H9 (cell line): ENCODE results near the gene LCMT1. TPM values are rescaled to one million over a fixed set of nuclear protein-coding genes. Genes with fewer than 3 reads are reported as not detected.

ENCODE experiments used
- DNase-seq: peaks from one replicate; pipeline ENCODE4 v3.0.0-alpha.2; 2017
- H2AFZ ChIP-seq: one replicate; pipeline ENCODE4 v1.6.1; 2013; ENCODE audit warnings: mild to moderate bottlenecking, low read length, control low read depth, moderate library complexity
- H2AK5ac ChIP-seq: 2 replicates; pipeline ENCODE4 v1.6.1; 2013; ENCODE audit warnings: low read length, control low read depth, mixed read lengths; ENCODE audit not compliant: insufficient read length
- H2BK120ac ChIP-seq: one replicate; pipeline ENCODE4 v1.6.1; 2013; ENCODE audit warnings: low read depth, mild to moderate bottlenecking, low read length, control low read depth, inconsistent platforms; ENCODE audit not compliant: poor library complexity, severe bottlenecking
- H2BK12ac ChIP-seq: 2 replicates; pipeline ENCODE4 v1.6.1; 2013; ENCODE audit warnings: low read length, control low read depth, mixed read lengths, low read depth; ENCODE audit not compliant: insufficient read length
- H2BK15ac ChIP-seq: 2 replicates; pipeline ENCODE4 v1.6.1; 2013; ENCODE audit warnings: low read depth, low read length, control low read depth
- H2BK20ac ChIP-seq: one replicate; pipeline ENCODE4 v1.6.1; 2013; ENCODE audit warnings: low read depth, mild to moderate bottlenecking, low read length, control low read depth, inconsistent platforms; ENCODE audit not compliant: poor library complexity, severe bottlenecking
- H2BK5ac ChIP-seq: 2 replicates; pipeline ENCODE4 v1.6.1; 2013; ENCODE audit warnings: low read length, control low read depth, mixed read lengths; ENCODE audit not compliant: insufficient read length
- H3K14ac ChIP-seq: 2 replicates; pipeline ENCODE4 v1.6.1; 2013; ENCODE audit warnings: low read length, control low read depth; ENCODE audit not compliant: insufficient read depth
- H3K18ac ChIP-seq: 2 replicates; pipeline ENCODE4 v1.6.1; 2013; ENCODE audit warnings: low read depth, mild to moderate bottlenecking, mixed read lengths, low read length, control low read depth; ENCODE audit not compliant: insufficient read length
- H3K23ac ChIP-seq: 2 replicates; pipeline ENCODE4 v1.6.1; 2013; ENCODE audit warnings: low read length, control low read depth, mixed read lengths, low read depth; ENCODE audit not compliant: insufficient read length
- H3K23me2 ChIP-seq: 2 replicates; pipeline ENCODE4 v1.6.1; 2013; ENCODE audit warnings: low read depth, mild to moderate bottlenecking, mixed read lengths, low read length, control low read depth; ENCODE audit not compliant: insufficient read length, poor library complexity, severe bottlenecking
- H3K27ac ChIP-seq: 2 replicates; pipeline ENCODE4 v1.5.1; 2013; ENCODE audit warnings: low read length, control low read depth, mixed read lengths, low read depth; ENCODE audit not compliant: insufficient read length
- H3K27me3 ChIP-seq: 2 replicates; pipeline ENCODE4 v1.6.1; 2013; ENCODE audit warnings: low read length, control low read depth, inconsistent platforms; ENCODE audit not compliant: insufficient read depth
- H3K4ac ChIP-seq: 2 replicates; pipeline ENCODE4 v1.6.1; 2013; ENCODE audit warnings: low read depth, mild to moderate bottlenecking, control low read depth, inconsistent platforms, low read length, moderate library complexity
- H3K4me1 ChIP-seq: 2 replicates; pipeline ENCODE4 v1.6.1; 2013; ENCODE audit warnings: low read length, control low read depth, inconsistent platforms; ENCODE audit not compliant: insufficient read depth
- H3K4me2 ChIP-seq: 2 replicates; pipeline ENCODE4 v1.6.1; 2013; ENCODE audit warnings: low read length, control low read depth, mixed read lengths; ENCODE audit not compliant: insufficient read length, insufficient read depth
- H3K56ac ChIP-seq: 2 replicates; pipeline ENCODE4 v1.6.1; 2013; ENCODE audit warnings: low read depth, mild to moderate bottlenecking, mixed read lengths, low read length, control low read depth; ENCODE audit not compliant: insufficient read length
- H3K79me1 ChIP-seq: 2 replicates; pipeline ENCODE4 v1.6.1; 2013; ENCODE audit warnings: low read depth, mild to moderate bottlenecking, moderate library complexity, low read length, control low read depth, inconsistent platforms; ENCODE audit not compliant: insufficient read depth, poor library complexity, severe bottlenecking
- H3K79me2 ChIP-seq: 2 replicates; pipeline ENCODE4 v1.6.1; 2013; ENCODE audit warnings: low read length, control low read depth, inconsistent platforms; ENCODE audit not compliant: insufficient read depth
- H3K9ac ChIP-seq: 2 replicates; pipeline ENCODE4 v1.6.1; 2013; ENCODE audit warnings: low read length, control low read depth, mixed read lengths; ENCODE audit not compliant: insufficient read length; ENCODE audit errors: extremely low read depth
- H3K9me3 ChIP-seq: one replicate; pipeline ENCODE4 v1.6.1; 2013; ENCODE audit warnings: low read depth, low read length, inconsistent platforms; ENCODE audit not compliant: control insufficient read depth
- H3T11ph ChIP-seq: one replicate; pipeline ENCODE4 v1.6.1; 2013; ENCODE audit warnings: mild to moderate bottlenecking, low read length, control low read depth, inconsistent platforms
- H4K20me1 ChIP-seq: one replicate; pipeline ENCODE4 v1.6.1; 2013; ENCODE audit not compliant: control insufficient read depth, insufficient read length, insufficient read depth
- H4K5ac ChIP-seq: 2 replicates; pipeline ENCODE4 v1.6.1; 2013; ENCODE audit warnings: low read depth, mild to moderate bottlenecking, mixed read lengths, low read length, control low read depth; ENCODE audit not compliant: insufficient read length
- H4K8ac ChIP-seq: replicated peaks from 2 replicates; pipeline ENCODE4 v1.6.1; 2013; ENCODE audit warnings: low read length, control low read depth, mixed read lengths, low read depth; ENCODE audit not compliant: insufficient read length
- H4K91ac ChIP-seq: 2 replicates; pipeline ENCODE4 v1.6.1; 2013; ENCODE audit warnings: low read depth, mild to moderate bottlenecking, moderate library complexity, mixed read lengths, low read length, control low read depth; ENCODE audit not compliant: insufficient read length
- H3K27ac Mint-ChIP-seq, 3 experiments: 2 replicates in 2 of 3; 3 replicates in 1 of 3; pipeline ENCODE4 v1.8.0; 2020 to 2021; ENCODE audit warnings: mixed read lengths in 3 of 3, mild to moderate bottlenecking in 1 of 3, moderate library complexity in 1 of 3
- H3K27me3 Mint-ChIP-seq: 2 replicates; pipeline ENCODE4 v1.8.0; 2021; ENCODE audit warnings: low read depth, mild to moderate bottlenecking, moderate library complexity, mixed read lengths
- H3K36me3 Mint-ChIP-seq, 3 experiments: 2 replicates in 2 of 3; 3 replicates in 1 of 3; pipeline ENCODE4 v1.8.0; 2020 to 2021; ENCODE audit warnings: low read depth in 3 of 3, mixed read lengths in 3 of 3; ENCODE audit not compliant: insufficient read depth in 1 of 3
- H3K4me1 Mint-ChIP-seq, 2 experiments: 2 replicates each; pipeline ENCODE4 v1.8.0; 2020; ENCODE audit warnings: mixed read lengths in 2 of 2
- H3K4me3 Mint-ChIP-seq, 2 experiments: 2 replicates in 1 of 2; 3 replicates in 1 of 2; pipeline ENCODE4 v1.8.0; 2020 to 2021; ENCODE audit warnings: mild to moderate bottlenecking in 2 of 2, mixed read lengths in 2 of 2, moderate library complexity in 1 of 2
- H3K9me3 Mint-ChIP-seq, 2 experiments: 2 replicates in 1 of 2; 3 replicates in 1 of 2; pipeline ENCODE4 v1.8.0; 2020; ENCODE audit warnings: mild to moderate bottlenecking in 2 of 2, mixed read lengths in 2 of 2, moderate library complexity in 1 of 2
- CTCF ChIP-seq: fragments of 200-600 bp; sonication (generic); conservative IDR thresholded peaks from 3 replicates; pipeline ENCODE4 v1.8.0; 2021; ENCODE audit warnings: antibody characterized with exemption, mild to moderate bottlenecking
- WGBS: extraction: QIAGEN DNeasy Blood & Tissue Kit; methylation state at CpG from one replicate; pipeline ENCODE4 v1.1.7; 2013; ENCODE audit warnings: missing lambda C conversion rate, low lambda C conversion rate, mixed read lengths; ENCODE audit not compliant: insufficient read length; ENCODE audit errors: extremely low coverage; 5-methylcytosine and 5-hydroxymethylcytosine counted together
- total RNA-seq: library from RNA; stranded (reverse); gene quantifications from 2 replicates; pipeline ENCODE4 v1.2.1, GENCODE V29; 2021

The LCMT1 gene
- total RNA-seq, 1 experiment from 2014 or later = 81.2 TPM

DNA sequence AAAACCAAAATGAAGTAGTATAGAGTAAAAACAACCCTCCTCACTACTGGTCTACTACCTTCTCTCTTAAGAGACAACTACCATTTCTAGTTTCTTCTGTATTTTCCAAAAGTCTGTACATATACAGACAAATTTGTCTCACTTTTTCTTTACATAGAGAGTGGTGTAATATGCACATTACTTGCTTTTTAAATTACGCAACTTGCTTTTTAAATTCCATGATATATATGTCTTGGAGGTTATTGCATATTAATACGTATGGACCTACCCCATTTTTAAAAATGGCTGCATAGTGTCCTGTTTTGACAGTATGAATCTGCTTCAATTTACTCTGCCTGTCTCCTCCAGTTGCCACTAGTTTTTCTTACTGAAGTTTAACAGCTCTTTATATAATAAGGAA, 62.7 kb downstream of the LCMT1 start:
- H3K23ac ChIP-seq = no peak overlapping the region

More for the DNA sequence above, 62.7 kb downstream of the LCMT1 start:
- Mint-ChIP-seq H3K4me3 (no peak overlapping the region), H3K4me1 (no peaks in the 10 kb centered on the region), H3K27ac (no peak overlapping the region), H3K9me3 (no peaks in the 10 kb centered on the region), H3K27me3 (no peaks in the 10 kb centered on the region), H3K36me3 (peaks cover 18 to 60% (median 51%) of the 10 kb centered on the region in 3 experiments; a peak in 6 of 7 replicates)
- no peak overlapping the region for H4K91ac ChIP-seq
- no peak overlapping the region for H2AK5ac ChIP-seq
- H4K8ac ChIP-seq = no peak overlapping the region
- H3K9ac ChIP-seq = no peak overlapping the region
- no peak overlapping the region for H3T11ph ChIP-seq
- H3K4me1 ChIP-seq = no peaks in the 10 kb centered on the region
- no peak overlapping the region for H3K18ac ChIP-seq
- H3K14ac ChIP-seq = no peak overlapping the region
- no peaks in the 10 kb centered on the region for H3K79me1 ChIP-seq
- peaks cover 2% of the 10 kb centered on the region for H4K20me1 ChIP-seq
- H3K4ac ChIP-seq = no peak overlapping the region
- no peak overlapping the region for H2BK120ac ChIP-seq
- no peak overlapping the region for H3K56ac ChIP-seq
- H3K27me3 ChIP-seq = no peaks in the 10 kb centered on the region
- no peak overlapping the region for H2AFZ ChIP-seq
- no peaks in the 10 kb centered on the region for H3K23me2 ChIP-seq
- H4K5ac ChIP-seq = no peak overlapping the region
- DNase-seq = no peak
- no CpG with 5 or more reads among the region's 2 CpGs for whole genome bisulfite sequencing
- no peak overlapping the region for H2BK5ac ChIP-seq
- H2BK15ac ChIP-seq = no peak overlapping the region
- H3K27ac ChIP-seq = no peak overlapping the region
- H3K9me3 ChIP-seq = no peaks in the 10 kb centered on the region
- no peaks in the 10 kb centered on the region for H3K79me2 ChIP-seq
- H3K4me2 ChIP-seq = no peak overlapping the region
- H2BK20ac ChIP-seq = no peak overlapping the region
- TF ChIP-seq CTCF = no peak
- H2BK12ac ChIP-seq = no peak overlapping the region
